WTC11 (cell line): ENCODE measurements around the gene TET3. TPM values are rescaled to one million over a fixed set of nuclear protein-coding genes. Genes with fewer than 3 reads are reported as not detected.

Experiments
- ATAC-seq: fragments of 200-7000 bp; cut with Tn5 transposase; 2 replicates; pipeline ENCODE4 v1.10.0; 2021; ENCODE audit warnings: mild to moderate bottlenecking, moderate library complexity
- CTCF ChIA-PET: fragments of 300-600 bp; sonication (Branson Sonifier 250); formaldehyde crosslinking; loops from one replicate; lab custom pipeline; 2021; ENCODE audit warnings: antibody characterized with exemption; lab: Charles Lee
- POLR2A ChIA-PET: fragments of 350-600 bp; sonication (Branson Sonifier 250); formaldehyde crosslinking; loops from one replicate; lab custom pipeline; 2021; ENCODE audit warnings: antibody characterized with exemption; lab: Charles Lee
- DNase-seq: peaks from one replicate; pipeline ENCODE4 v3.0.0; 2021; ENCODE audit warnings: low spot score
- H3K27ac Mint-ChIP-seq: 2 replicates; pipeline ENCODE4 v1.8.0; 2021; ENCODE audit warnings: mixed read lengths
- H3K27me3 Mint-ChIP-seq: 2 replicates; pipeline ENCODE4 v1.8.0; 2021; ENCODE audit warnings: low read depth, mild to moderate bottlenecking, moderate library complexity, mixed read lengths
- H3K36me3 Mint-ChIP-seq: 2 replicates; pipeline ENCODE4 v1.8.0; 2021; ENCODE audit warnings: mixed read lengths
- H3K4me1 Mint-ChIP-seq: 2 replicates; pipeline ENCODE4 v1.8.0; 2022; ENCODE audit warnings: mixed read lengths
- H3K4me3 Mint-ChIP-seq: 2 replicates; pipeline ENCODE4 v1.8.0; 2021; ENCODE audit warnings: mild to moderate bottlenecking, moderate library complexity, mixed read lengths
- H3K9me3 Mint-ChIP-seq: 2 replicates; pipeline ENCODE4 v1.8.0; 2021; ENCODE audit warnings: mixed read lengths
- ATF1 ChIP-seq: sonication (generic); formaldehyde crosslinking; IDR thresholded peaks from 2 replicates; pipeline ENCODE4 v1.8.1; 2023; ENCODE audit warnings: mild to moderate bottlenecking, moderate library complexity, missing genetic modification reagents
- ATF2 ChIP-seq: sonication (generic); formaldehyde crosslinking; IDR thresholded peaks from 2 replicates; pipeline ENCODE4 v1.8.1; 2022; ENCODE audit warnings: low read depth, missing genetic modification reagents, borderline replicate concordance
- CREB1 ChIP-seq: sonication (generic); formaldehyde crosslinking; IDR thresholded peaks from 2 replicates; pipeline ENCODE4 v1.8.0; 2023; ENCODE audit warnings: mild to moderate bottlenecking, missing genetic modification reagents
- EMX1 ChIP-seq: fragments of 250-450 bp; sonication (Bioruptor Pico); IDR thresholded peaks from 2 replicates; pipeline ENCODE4 v1.8.0; 2021; ENCODE audit warnings: mild to moderate bottlenecking
- ERG ChIP-seq: fragments of 250-450 bp; sonication (Bioruptor Pico); IDR thresholded peaks from 2 replicates; pipeline ENCODE4 v1.8.0; 2021; ENCODE audit warnings: mild to moderate bottlenecking
- FOXP4 ChIP-seq: sonication (generic); formaldehyde crosslinking; IDR thresholded peaks from 2 replicates; pipeline ENCODE4 v1.8.0; 2022; ENCODE audit warnings: mild to moderate bottlenecking, missing genetic modification reagents
- HMGXB4 ChIP-seq: sonication (generic); formaldehyde crosslinking; IDR thresholded peaks from 2 replicates; pipeline ENCODE4 v1.8.1; 2023; ENCODE audit warnings: mild to moderate bottlenecking, moderate library complexity, missing genetic modification reagents
- MYBL2 ChIP-seq: sonication (generic); formaldehyde crosslinking; IDR thresholded peaks from 2 replicates; pipeline ENCODE4 v1.8.1; 2023; ENCODE audit warnings: mild to moderate bottlenecking, moderate library complexity, missing genetic modification reagents
- NFATC4 ChIP-seq: fragments of 250-450 bp; sonication (Bioruptor Pico); IDR thresholded peaks from 2 replicates; pipeline ENCODE4 v1.9.0; 2021; ENCODE audit warnings: mild to moderate bottlenecking
- NFE2L1 ChIP-seq: sonication (generic); formaldehyde crosslinking; IDR thresholded peaks from 2 replicates; pipeline ENCODE4 v1.8.1; 2023; ENCODE audit warnings: missing genetic modification reagents
- NFYB ChIP-seq: sonication (generic); formaldehyde crosslinking; conservative IDR thresholded peaks from 2 replicates; pipeline ENCODE4 v1.8.0; 2022; ENCODE audit warnings: low read depth, missing genetic modification reagents
- NR1H2 ChIP-seq: sonication (generic); formaldehyde crosslinking; IDR thresholded peaks from 2 replicates; pipeline ENCODE4 v1.9.0; 2021; ENCODE audit warnings: mild to moderate bottlenecking, moderate library complexity, missing genetic modification reagents
- PREB ChIP-seq: sonication (generic); formaldehyde crosslinking; IDR thresholded peaks from 2 replicates; pipeline ENCODE4 v1.8.1; 2022; ENCODE audit warnings: mild to moderate bottlenecking, missing genetic modification reagents, moderate library complexity, borderline replicate concordance
- RELA ChIP-seq: sonication (generic); formaldehyde crosslinking; IDR thresholded peaks from 2 replicates; pipeline ENCODE4 v1.8.1; 2022; ENCODE audit warnings: missing genetic modification reagents, mild to moderate bottlenecking, borderline replicate concordance
- RORB ChIP-seq: fragments of 250-450 bp; sonication (Bioruptor Pico); IDR thresholded peaks from 2 replicates; pipeline ENCODE4 v1.9.0; 2021; ENCODE audit warnings: mild to moderate bottlenecking
- SMAD3 ChIP-seq: sonication (generic); formaldehyde crosslinking; IDR thresholded peaks from 2 replicates; pipeline ENCODE4 v1.8.0; 2022; ENCODE audit warnings: missing genetic modification reagents, mild to moderate bottlenecking, borderline replicate concordance
- USF2 ChIP-seq: sonication (generic); formaldehyde crosslinking; IDR thresholded peaks from 2 replicates; pipeline ENCODE4 v1.8.1; 2023; ENCODE audit warnings: mild to moderate bottlenecking, missing genetic modification reagents, moderate library complexity
- ZBTB21 ChIP-seq: sonication (generic); formaldehyde crosslinking; IDR thresholded peaks from 2 replicates; pipeline ENCODE4 v1.8.1; 2023; ENCODE audit warnings: mild to moderate bottlenecking, missing genetic modification reagents, borderline replicate concordance
- ZMAT4 ChIP-seq: fragments of 250-450 bp; sonication (Bioruptor Pico); IDR thresholded peaks from 2 replicates; pipeline ENCODE4 v1.9.0; 2021; ENCODE audit warnings: mild to moderate bottlenecking
- ZNF219 ChIP-seq: sonication (generic); formaldehyde crosslinking; IDR thresholded peaks from 2 replicates; pipeline ENCODE4 v1.8.0; 2023; ENCODE audit warnings: missing genetic modification reagents, mild to moderate bottlenecking, borderline replicate concordance
- ZNF416 ChIP-seq: fragments of 250-450 bp; sonication (Bioruptor Pico); IDR thresholded peaks from 2 replicates; pipeline ENCODE4 v1.9.0; 2021; ENCODE audit warnings: mild to moderate bottlenecking, inconsistent platforms
- ZNF425 ChIP-seq: fragments of 250-450 bp; sonication (Bioruptor Pico); conservative IDR thresholded peaks from 2 replicates; pipeline ENCODE4 v1.9.0; 2021; ENCODE audit warnings: mild to moderate bottlenecking
- total RNA-seq: library from RNA; stranded (reverse); gene quantifications from 3 replicates; pipeline ENCODE4 v1.2.3, GENCODE V29; 2021

The TET3 gene
- total RNA-seq, 1 experiment from 2014 or later, result 19.3 TPM

GRCh38 chr2:73961823-73962615 lies 22.7 kb upstream of the TET3 start:
- DNase-seq, result no peak
- ChIA-PET CTCF (interaction anchor here (0.7 kb wide), 3 partner anchors 42 to 145 kb away, joined by 3 to 4 read pairs (median 4); no protein-coding TSS in a partner anchor), POLR2A (no interaction called here)
- H3K36me3 Mint-ChIP-seq, result peaks cover 24% of the 10 kb centered on the region
- peaks cover 5% of the 10 kb centered on the region for H3K27me3 Mint-ChIP-seq
- H3K27ac Mint-ChIP-seq, result no peak overlapping the region
- H3K4me1 Mint-ChIP-seq, result no peaks in the 10 kb centered on the region
- peak; percentile 58 for ATAC-seq
- no peak for TF ChIP-seq MYBL2 (CRISPR knock-in tag)
- TF ChIP-seq ZMAT4 (CRISPR knock-in tag), result no peak
- TF ChIP-seq ZNF219 (CRISPR knock-in tag), result no peak
- TF ChIP-seq SMAD3 (CRISPR knock-in tag), result no peak
- no peak for TF ChIP-seq ZNF425 (CRISPR knock-in tag)
- no peak for TF ChIP-seq NR1H2 (CRISPR knock-in tag)
- TF ChIP-seq ATF2 (CRISPR knock-in tag), result no peak
- TF ChIP-seq NFE2L1 (CRISPR knock-in tag), result no peak
- no peak for TF ChIP-seq USF2 (CRISPR knock-in tag)
- no peak for TF ChIP-seq RORB (CRISPR knock-in tag)
- TF ChIP-seq PREB, result no peak
- no peak for TF ChIP-seq NFYB (CRISPR knock-in tag)
- H3K9me3 Mint-ChIP-seq, result peaks cover 8% of the 10 kb centered on the region
- H3K4me3 Mint-ChIP-seq, result no peak overlapping the region

GRCh38 chr2:73962798-73963197 lies 21.9 kb upstream of the TET3 start:
- ChIA-PET POLR2A (no interaction called here), CTCF (interaction anchor here (0.7 kb wide), 1 partner anchor 121 kb away, joined by 3 read pairs; no protein-coding TSS in a partner anchor)
- Mint-ChIP-seq H3K36me3 (peaks cover 21% of the 10 kb centered on the region), H3K9me3 (peaks cover 8% of the 10 kb centered on the region), H3K4me1 (no peaks in the 10 kb centered on the region), H3K27me3 (peaks cover 5% of the 10 kb centered on the region), H3K27ac (no peak overlapping the region), H3K4me3 (no peak overlapping the region)
- ATAC-seq, result no peak
- DNase-seq, result no peak
- TF ChIP-seq USF2 (CRISPR knock-in tag), result no peak
- TF ChIP-seq CREB1 (CRISPR knock-in tag), result no peak
- TF ChIP-seq RELA (CRISPR knock-in tag), result no peak
- TF ChIP-seq ZNF416 (CRISPR knock-in tag), result no peak
- TF ChIP-seq ATF1 (CRISPR knock-in tag), result no peak
- no peak for TF ChIP-seq EMX1 (CRISPR knock-in tag)
- TF ChIP-seq ERG (CRISPR knock-in tag), result no peak
- TF ChIP-seq FOXP4, result no peak
- no peak for TF ChIP-seq HMGXB4
- no peak for TF ChIP-seq ZBTB21
- TF ChIP-seq NFATC4, result no peak
